Type B pancreatic cell (in vitro differentiated cells): ENCODE measurements around the gene UBLCP1. TPM values are rescaled to one million over a fixed set of nuclear protein-coding genes. Genes with fewer than 3 reads are reported as not detected.

ENCODE experiments used
- total RNA-seq: library from RNA; stranded (reverse); gene quantifications from 2 replicates; pipeline ENCODE4 v1.2.1, GENCODE V29; 2021; ENCODE audit warnings: low replicate concordance

The UBLCP1 gene
- total RNA-seq, 1 donor from 2014 or later: 29.4 TPM

Other genes starting within 250 kb of the UBLCP1 start
- 2.2 and 73.2 TPM in 2 replicates for gene EBF1, start 163.4 kb upstream of the UBLCP1 start, total RNA-seq
- 42.5 and 66.4 TPM in 2 replicates for gene RNF145, start 53.7 kb upstream of the UBLCP1 start, total RNA-seq
- not detected in 2 replicates for gene IL12B, start 67.2 kb downstream of the UBLCP1 start, total RNA-seq